ENCODE measurements around the gene KNDC1.

DNA sequence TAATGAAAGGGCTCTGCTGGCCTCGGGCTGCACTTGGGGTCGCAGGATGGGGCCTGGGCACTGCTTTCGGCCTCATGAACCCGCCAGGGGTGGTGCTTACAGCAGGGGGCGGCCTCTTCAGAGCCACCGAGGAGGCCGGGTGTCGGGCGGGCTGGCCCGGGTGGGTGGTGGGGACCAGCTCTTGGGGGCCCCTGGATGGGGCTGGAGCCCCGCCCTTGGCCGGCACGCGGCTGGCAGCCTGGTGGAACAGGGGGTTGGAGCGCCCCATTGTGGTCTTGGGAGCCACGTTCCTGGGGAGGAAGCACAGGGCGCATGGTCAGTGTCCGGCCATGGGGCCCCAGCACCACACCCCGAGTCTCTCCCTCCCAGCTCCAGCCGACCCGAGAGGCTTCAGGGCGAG is 107.8 kb downstream of the KNDC1 start:
- TF ChIP-seq TAF1 (IDR thresholded peaks at IDR 0.05; ENCODE audit: low read depth) (no peak), EZH2 (IDR thresholded peaks at IDR 0.05; ENCODE audit: borderline replicate concordance, insufficient read depth, low read length, poor library complexity, severe bottlenecking) (no peak), MXI1 (conservative IDR thresholded peaks at IDR 0.05; ENCODE audit: poor library complexity, severe bottlenecking) (no peak), POLR2AphosphoS5 (IDR thresholded peaks at IDR 0.05) (no peak)
- TF ChIP-seq, protein P1, sequence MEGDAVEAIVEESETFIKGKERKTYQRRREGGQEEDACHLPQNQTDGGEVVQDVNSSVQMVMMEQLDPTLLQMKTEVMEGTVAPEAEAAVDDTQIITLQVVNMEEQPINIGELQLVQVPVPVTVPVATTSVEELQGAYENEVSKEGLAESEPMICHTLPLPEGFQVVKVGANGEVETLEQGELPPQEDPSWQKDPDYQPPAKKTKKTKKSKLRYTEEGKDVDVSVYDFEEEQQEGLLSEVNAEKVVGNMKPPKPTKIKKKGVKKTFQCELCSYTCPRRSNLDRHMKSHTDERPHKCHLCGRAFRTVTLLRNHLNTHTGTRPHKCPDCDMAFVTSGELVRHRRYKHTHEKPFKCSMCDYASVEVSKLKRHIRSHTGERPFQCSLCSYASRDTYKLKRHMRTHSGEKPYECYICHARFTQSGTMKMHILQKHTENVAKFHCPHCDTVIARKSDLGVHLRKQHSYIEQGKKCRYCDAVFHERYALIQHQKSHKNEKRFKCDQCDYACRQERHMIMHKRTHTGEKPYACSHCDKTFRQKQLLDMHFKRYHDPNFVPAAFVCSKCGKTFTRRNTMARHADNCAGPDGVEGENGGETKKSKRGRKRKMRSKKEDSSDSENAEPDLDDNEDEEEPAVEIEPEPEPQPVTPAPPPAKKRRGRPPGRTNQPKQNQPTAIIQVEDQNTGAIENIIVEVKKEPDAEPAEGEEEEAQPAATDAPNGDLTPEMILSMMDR (IDR thresholded peaks at IDR 0.05; ENCODE audit: poor library complexity, severe bottlenecking): no peak
